Right atrium auricular region (tissue), 2 donors: ENCODE data around the gene UNC5B. TPM values are rescaled to one million over a fixed set of nuclear protein-coding genes. Genes with fewer than 3 reads are reported as not detected.

Experiments
- DNase-seq: peaks from one replicate; pipeline ENCODE4 v3.0.0-alpha.2; 2019; ENCODE audit warnings: low spot score
- H3K27ac ChIP-seq, 2 donors: fragments of 200-600 bp; sonication (generic); 1 replicate in 1 of 2; 2 replicates in 1 of 2; pipeline ENCODE4 v1.5.1; 2016 to 2019
- H3K27me3 ChIP-seq, 2 donors: fragments of 200-600 bp; sonication (generic); one replicate each; pipeline versions ENCODE4 v1.5.1 to v1.6.0; 2017 to 2019
- H3K36me3 ChIP-seq: fragments of 200-600 bp; sonication (generic); one replicate; pipeline ENCODE4 v1.5.1; 2016
- H3K4me1 ChIP-seq, 2 donors: fragments of 200-600 bp; sonication (generic); one replicate each; pipeline versions ENCODE4 v1.5.1 to v1.6.0; 2017 to 2019
- H3K4me3 ChIP-seq, 2 donors: fragments of 200-600 bp; sonication (generic); 1 replicate in 1 of 2; 2 replicates in 1 of 2; pipeline ENCODE4 v1.5.1; 2017 to 2019; ENCODE audit warnings: mild to moderate bottlenecking in 1 of 2, moderate library complexity in 1 of 2
- H3K9me3 ChIP-seq, 2 donors: fragments of 200-600 bp; sonication (generic); one replicate each; pipeline ENCODE4 v1.5.1; 2019
- CTCF ChIP-seq, 2 donors: fragments of 200-600 bp; sonication (generic); IDR thresholded peaks; one replicate each; pipeline ENCODE4 v1.5.1; 2019; ENCODE audit warnings: antibody characterized with exemption in 2 of 2
- total RNA-seq, 2 donors: library from RNA; depleted of rRNA; stranded (reverse); fragments of >200 nt; gene quantifications; one replicate each; pipeline ENCODE4 v1.1.0, GENCODE V29; 2016

UNC5B gene
- total RNA-seq, 2 donors from 2014 or later: 10.9 to 29.2 TPM

GRCh38 chr10:71268247-71268691 lies 55.9 kb downstream of the UNC5B start:
- no peaks in the 10 kb centered on the region for H3K36me3 ChIP-seq
- no peaks in the 10 kb centered on the region for H3K9me3 ChIP-seq
- TF ChIP-seq CTCF (IDR thresholded peaks at IDR 0.05): peak; percentile 44 to 75
- peak overlapping the region; percentile 83 to 88 for H3K27ac ChIP-seq
- H3K4me1 ChIP-seq: peaks cover 0 to 79% of the 10 kb centered on the region in 2 donors
- no peak overlapping the region for H3K4me3 ChIP-seq
- DNase-seq: no peak
- H3K27me3 ChIP-seq: no peaks in the 10 kb centered on the region

DNA sequence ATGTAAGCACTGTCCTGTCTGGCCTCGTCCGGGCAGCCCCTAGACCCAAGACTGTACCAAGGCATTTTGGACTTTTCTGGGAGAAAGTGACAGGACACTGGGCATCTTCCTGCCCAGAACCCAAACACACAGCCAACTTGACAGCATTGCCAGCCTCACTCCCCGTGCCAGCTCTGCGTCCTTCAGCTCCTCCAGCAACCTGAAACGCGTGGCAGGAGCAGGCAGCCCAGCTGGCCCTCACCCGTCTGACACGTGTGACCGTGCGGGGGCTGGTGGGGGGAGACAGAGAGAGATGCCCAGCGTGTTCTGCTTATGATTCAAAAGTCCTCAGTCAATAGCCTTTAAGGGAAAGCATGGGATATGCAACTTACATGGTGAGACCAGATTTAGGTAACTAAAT lies 56.4 kb downstream of the UNC5B start:
- no peaks in the 10 kb centered on the region for H3K9me3 ChIP-seq
- H3K27ac ChIP-seq: peak overlapping the region; percentile 83 to 88
- H3K36me3 ChIP-seq: no peaks in the 10 kb centered on the region
- H3K4me1 ChIP-seq: peaks cover 0 to 74% of the 10 kb centered on the region in 2 donors
- peak in 1 of 2 donors; percentile 11 for TF ChIP-seq CTCF (IDR thresholded peaks at IDR 0.05)
- DNase-seq: peak; percentile 67
- no peak overlapping the region for H3K4me3 ChIP-seq
- H3K27me3 ChIP-seq: no peaks in the 10 kb centered on the region

DNA sequence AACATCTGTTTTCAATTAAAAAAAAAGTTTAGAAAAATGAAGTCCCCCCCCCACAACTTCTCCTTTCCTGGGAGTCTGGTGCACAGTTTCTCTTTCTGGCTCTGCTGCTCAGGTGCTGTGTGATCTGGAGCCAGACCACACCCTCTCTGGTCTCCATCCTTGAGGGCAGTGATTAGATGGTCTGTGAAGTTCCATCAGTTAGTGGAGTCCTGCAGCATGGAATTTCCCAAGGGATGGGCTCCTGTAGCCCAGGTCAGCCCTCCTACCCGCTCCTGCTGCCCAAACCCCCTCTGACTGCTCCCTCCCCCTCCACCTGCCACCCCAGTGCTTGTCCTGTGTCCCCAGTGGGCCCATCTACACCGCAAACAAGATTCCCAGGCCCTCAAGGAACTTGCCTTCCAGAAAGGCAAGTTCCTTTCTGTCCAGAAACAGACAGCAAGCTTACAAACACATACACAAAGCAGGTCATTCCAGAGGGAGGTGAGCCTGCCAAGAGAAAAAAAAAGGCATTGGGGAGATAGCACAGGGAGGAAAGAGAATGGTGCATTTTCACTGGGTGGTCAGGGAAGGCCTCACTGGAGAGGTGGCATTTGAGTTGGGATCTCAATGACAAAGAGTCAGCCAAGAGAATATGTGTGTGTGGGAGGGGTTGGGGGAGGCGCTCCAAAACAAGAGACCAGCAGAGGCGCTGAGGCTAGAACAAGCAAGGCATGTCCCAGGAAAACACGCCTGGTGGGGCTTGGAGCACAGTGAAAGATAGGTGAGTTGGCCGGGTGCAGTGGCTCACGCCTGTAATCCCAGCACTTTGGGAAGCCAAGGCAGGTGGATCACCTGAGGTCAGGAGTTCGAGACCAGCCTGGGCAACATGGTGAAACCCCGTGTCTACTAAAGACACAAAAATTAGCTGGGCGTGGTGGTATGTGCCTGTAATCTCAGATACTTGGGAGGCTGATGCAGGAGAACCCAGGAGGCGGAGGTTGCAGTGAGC lies 57.2 kb downstream of the UNC5B start:
- no peak for DNase-seq
- no peak overlapping the region for H3K4me3 ChIP-seq
- no peaks in the 10 kb centered on the region for H3K27me3 ChIP-seq
- no peaks in the 10 kb centered on the region for H3K9me3 ChIP-seq
- peak overlapping the region; percentile 83 to 88 for H3K27ac ChIP-seq
- no peaks in the 10 kb centered on the region for H3K36me3 ChIP-seq
- no peak for TF ChIP-seq CTCF (IDR thresholded peaks at IDR 0.05)
- peaks cover 0 to 66% of the 10 kb centered on the region in 2 donors for H3K4me1 ChIP-seq

DNA sequence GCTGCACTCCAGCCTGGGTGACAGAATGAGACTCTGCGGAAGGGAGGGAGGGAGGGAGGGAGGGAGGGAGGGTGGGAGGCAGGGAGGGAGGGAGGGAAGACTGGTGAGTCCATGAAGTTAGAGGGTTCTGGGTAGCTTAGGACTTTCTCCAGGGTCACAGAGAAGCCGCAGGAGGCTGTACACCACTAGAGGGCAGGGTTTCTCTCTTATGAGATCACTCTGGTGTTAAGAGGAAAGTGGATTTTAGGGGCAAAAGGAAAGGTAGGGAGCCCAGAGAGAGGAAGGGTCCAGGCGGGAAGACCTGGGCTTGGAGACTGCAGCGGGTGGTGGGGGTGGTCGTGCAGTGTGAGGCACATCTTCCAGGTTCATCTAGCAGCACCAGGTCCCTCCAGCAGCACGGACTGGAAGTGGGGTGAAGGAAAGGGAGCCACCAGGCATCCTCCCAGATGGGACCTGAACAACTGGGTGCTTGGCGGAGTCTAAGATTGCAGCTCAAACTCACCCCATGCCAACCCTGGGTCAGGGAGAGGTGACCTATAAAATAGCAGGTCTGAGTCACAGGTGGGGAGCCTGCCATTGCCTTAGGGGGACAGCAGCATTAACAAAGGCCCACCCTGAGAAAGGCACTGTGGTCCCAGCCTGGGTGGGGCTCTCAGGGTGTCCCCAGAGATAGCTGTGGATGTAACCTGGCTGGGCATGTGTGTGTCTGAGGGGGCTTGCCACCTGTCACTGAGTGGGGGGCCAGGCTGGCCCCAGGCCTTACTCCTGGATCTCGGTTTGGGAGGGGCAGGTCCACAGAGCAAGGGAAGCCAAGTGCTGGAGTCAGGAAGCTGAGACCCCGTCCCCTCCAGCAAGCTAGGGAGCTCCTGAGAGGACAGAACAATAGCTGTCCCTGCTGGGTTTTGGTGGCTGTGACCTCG lies 58.2 kb downstream of the UNC5B start:
- peak overlapping the region; percentile 83 to 88 for H3K27ac ChIP-seq
- no peaks in the 10 kb centered on the region for H3K27me3 ChIP-seq
- no peaks in the 10 kb centered on the region for H3K36me3 ChIP-seq
- DNase-seq: no peak
- no peaks in the 10 kb centered on the region for H3K9me3 ChIP-seq
- peak; percentile 35 to 71 for TF ChIP-seq CTCF (IDR thresholded peaks at IDR 0.05)
- no peak overlapping the region for H3K4me3 ChIP-seq
- peaks cover 0 to 64% of the 10 kb centered on the region in 2 donors for H3K4me1 ChIP-seq

DNA sequence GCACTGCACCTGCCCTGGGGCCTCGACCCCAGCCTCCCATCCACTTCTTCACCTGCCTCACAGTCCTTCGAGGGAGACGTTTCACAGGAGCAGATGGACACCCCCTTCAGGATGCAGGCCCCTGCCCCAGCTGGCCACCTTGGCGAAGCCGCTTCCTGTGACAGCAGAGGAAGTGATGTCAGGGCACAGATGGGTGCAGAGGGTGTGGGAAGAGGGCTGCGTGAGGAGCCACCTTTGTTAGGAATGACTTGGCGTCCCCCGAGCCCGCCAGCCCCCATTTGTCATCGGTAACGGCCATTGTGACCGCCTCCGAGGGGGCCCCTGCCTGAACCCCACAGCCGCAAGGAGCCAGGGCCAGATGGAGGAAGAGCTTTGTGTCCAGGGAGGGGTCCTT lies 59.3 kb downstream of the UNC5B start:
- peaks cover 0 to 54% of the 10 kb centered on the region in 2 donors for H3K4me1 ChIP-seq
- no peak for TF ChIP-seq CTCF (IDR thresholded peaks at IDR 0.05)
- DNase-seq: no peak

More for the DNA sequence above, 59.3 kb downstream of the UNC5B start:
- no peak overlapping the region for H3K4me3 ChIP-seq
- no peaks in the 10 kb centered on the region for H3K36me3 ChIP-seq
- H3K27me3 ChIP-seq: no peaks in the 10 kb centered on the region
- H3K27ac ChIP-seq: no peak overlapping the region
- no peaks in the 10 kb centered on the region for H3K9me3 ChIP-seq
